Stimulated activated CD4-positive, alpha-beta T cell treated with anti-CD3 and anti-CD28 coated beads, Interleukin-1b, Interleukin-23, amount 100 ng/mL, for 1 hour (primary cell): ENCODE data around the gene MOV10L1.

Experiments used
- DNase-seq, 2 donors: peaks; one replicate each; pipeline ENCODE4 v3.0.0-alpha.2; 2020; ENCODE audit warnings: low read depth in 2 of 2

The MOV10L1 gene

GRCh38 chr22:50089682-50090411 lies at the start of gene MOV10L1:
TSS of gene MOV10L1 (plus strand) at chr22:50090006. CDS start at chr22:50090089, 83 bp downstream.
- DNase-seq, result no peak

- DNase-seq, result no peak
Observed at GRCh38 chr22:50040717-50041116, 49.1 kb upstream of the MOV10L1 start.

GRCh38 chr22:50041361-50042065 lies 48.3 kb upstream of the MOV10L1 start:
- DNase-seq, result no peak

GRCh38 chr22:50044485-50045118 lies 45.2 kb upstream of the MOV10L1 start:
- DNase-seq, result no peak

GRCh38 chr22:50045211-50046018 lies 44.4 kb upstream of the MOV10L1 start:
- no peak for DNase-seq

- no peak for DNase-seq
Observed at GRCh38 chr22:50046019-50046415, 43.8 kb upstream of the MOV10L1 start.

GRCh38 chr22:50046481-50047245 lies 43.1 kb upstream of the MOV10L1 start:
- no peak for DNase-seq

- DNase-seq, result no peak
Observed at GRCh38 chr22:50047346-50047745, 42.5 kb upstream of the MOV10L1 start.

- no peak for DNase-seq
Observed at GRCh38 chr22:50048061-50048765, 41.6 kb upstream of the MOV10L1 start.

- no peak for DNase-seq
Observed at GRCh38 chr22:50048836-50049235, 41.0 kb upstream of the MOV10L1 start.

GRCh38 chr22:50049299-50050195 lies 40.3 kb upstream of the MOV10L1 start:
- DNase-seq, result no peak

GRCh38 chr22:50051930-50052329 lies 37.9 kb upstream of the MOV10L1 start:
- no peak for DNase-seq

GRCh38 chr22:50053861-50054260 lies 35.9 kb upstream of the MOV10L1 start:
- DNase-seq, result no peak

- no peak for DNase-seq
Observed at GRCh38 chr22:50056214-50056972, 33.4 kb upstream of the MOV10L1 start.

- DNase-seq, result no peak
Observed at GRCh38 chr22:50057278-50058060, 32.3 kb upstream of the MOV10L1 start.

GRCh38 chr22:50058061-50058905 lies 31.5 kb upstream of the MOV10L1 start, which contains the start of gene TTLL8:
TSS of gene TTLL8 (minus strand) at chr22:50058298.
- DNase-seq, result no peak
